ENCODE measurements around the gene CCNY. TPM values are rescaled to one million over a fixed set of nuclear protein-coding genes. Genes with fewer than 3 reads are reported as not detected.
"Not testable (repeated sequence)": the region's sequence is repeated elsewhere in the genome, so short reads cannot be mapped to it uniquely, and the experiment has no call there.

CCNY gene
- total RNA-seq, 8 experiments from 2014 or later: 24.8 to 57.1 (median 32.4) TPM

- peaks cover 0 to 9% of the 10 kb centered on the region in 2 donors for H3K4me1 ChIP-seq (replicated peaks in 1 of 2)
- no peak for ATAC-seq (replicated peaks in 6 of 8)
- 51 to 100% (median 87%) methylated on average over 1 to 7 of the region's 7 CpGs; no CpG with 5 or more reads in 2 of the 10 experiments for WGBS, 10 experiments
- H3K27ac ChIP-seq: no peak overlapping the region
- in situ Hi-C loops (cut with MboI; ENCODE audit: low pct_unique_long_range_greater_than_20kb in 2 of 9, low sequenced_read_pairs in 9 of 9, unreplicated experiment in 9 of 9): no loop called here
- H3K4me3 ChIP-seq: no peak overlapping the region
Measured at GRCh38 chr10:35352512-35352911, 16.2 kb downstream of the CCNY start.

- 80 to 93% (median 88%) methylated on average over 1 to 2 of the region's 2 CpGs; no CpG with 5 or more reads in 5 of the 10 experiments for WGBS, 10 experiments
- no peak for ATAC-seq (replicated peaks in 6 of 8)
- peaks cover 0 to 5% of the 10 kb centered on the region in 2 donors for H3K4me1 ChIP-seq (replicated peaks in 1 of 2)
- in situ Hi-C loops (cut with MboI; ENCODE audit: low pct_unique_long_range_greater_than_20kb in 2 of 9, low sequenced_read_pairs in 9 of 9, unreplicated experiment in 9 of 9): no loop called here
- H3K27ac ChIP-seq: no peak overlapping the region
- H3K4me3 ChIP-seq: no peak overlapping the region
Measured at GRCh38 chr10:35353395-35353794, 17.1 kb downstream of the CCNY start.

GRCh38 chr10:35353805-35354204, 17.5 kb downstream of the CCNY start:
- H3K4me3 ChIP-seq: no peak overlapping the region
- ATAC-seq (replicated peaks in 6 of 8): no peak
- in situ Hi-C loops (cut with MboI; ENCODE audit: low pct_unique_long_range_greater_than_20kb in 2 of 9, low sequenced_read_pairs in 9 of 9, unreplicated experiment in 9 of 9): no loop called here
- 100% methylated on average over 1 of the region's 1 CpG; no CpG with 5 or more reads in 9 of the 10 experiments for WGBS, 10 experiments
- H3K4me1 ChIP-seq (replicated peaks in 1 of 2): peaks cover 0 to 4% of the 10 kb centered on the region in 2 donors
- H3K27ac ChIP-seq: no peak overlapping the region

- H3K27ac ChIP-seq; in situ Hi-C loops (cut with MboI; ENCODE audit: low pct_unique_long_range_greater_than_20kb in 2 of 9, low sequenced_read_pairs in 9 of 9, unreplicated experiment in 9 of 9): not testable (repeated sequence)
- 83 to 100% (median 94%) methylated on average over 1 to 7 of the region's 9 CpGs; no CpG with 5 or more reads in 1 of the 10 experiments for WGBS, 10 experiments
Measured at GRCh38 chr10:35354257-35354656, 17.9 kb downstream of the CCNY start.

GRCh38 chr10:35355971-35356724, 19.8 kb downstream of the CCNY start:
- Histone ChIP-seq H3K4me1 (replicated peaks in 1 of 2) (peaks cover 0 to 2% of the 10 kb centered on the region in 2 donors), H3K4me3 (no peak overlapping the region), H3K27ac (no peak overlapping the region)
- peak in 2 of 8 experiments; percentile 40 to 78 for ATAC-seq (replicated peaks in 6 of 8)
- in situ Hi-C loops (cut with MboI; ENCODE audit: low pct_unique_long_range_greater_than_20kb in 2 of 9, low sequenced_read_pairs in 9 of 9, unreplicated experiment in 9 of 9): no loop called here
- 7 to 100% (median 79%) methylated on average over 1 to 7 of the region's 9 CpGs for WGBS, 10 experiments

More at GRCh38 chr10:35354257-35354656, 17.9 kb downstream of the CCNY start:
- not testable (repeated sequence) for H3K4me1 ChIP-seq (replicated peaks in 1 of 2); ATAC-seq (replicated peaks in 6 of 8); H3K4me3 ChIP-seq

GRCh38 chr10:35356725-35357092, 20.4 kb downstream of the CCNY start:
- WGBS, 10 experiments: 0 to 100% (median 78%) methylated on average over 1 to 2 of the region's 2 CpGs; no CpG with 5 or more reads in 2 of the 10 experiments
- Histone ChIP-seq H3K27ac (no peak overlapping the region), H3K4me1 (replicated peaks in 1 of 2) (peaks cover 0 to 2% of the 10 kb centered on the region in 2 donors), H3K4me3 (no peak overlapping the region)
- ATAC-seq (replicated peaks in 6 of 8): peak in 1 of 8 experiments; percentile 44
- in situ Hi-C loops (cut with MboI; ENCODE audit: low pct_unique_long_range_greater_than_20kb in 2 of 9, low sequenced_read_pairs in 9 of 9, unreplicated experiment in 9 of 9): no loop called here

GRCh38 chr10:35359056-35359455, 22.7 kb downstream of the CCNY start:
- in situ Hi-C loops (cut with MboI; ENCODE audit: low pct_unique_long_range_greater_than_20kb in 2 of 9, low sequenced_read_pairs in 9 of 9, unreplicated experiment in 9 of 9): no loop called here
- no peak for ATAC-seq (replicated peaks in 6 of 8)
- peaks cover 0 to 2% of the 10 kb centered on the region in 2 donors for H3K4me1 ChIP-seq (replicated peaks in 1 of 2)
- H3K27ac ChIP-seq: no peak overlapping the region
- WGBS, 10 experiments: 83 to 100% methylated on average over 1 of the region's 2 CpGs; no CpG with 5 or more reads in 8 of the 10 experiments
- H3K4me3 ChIP-seq: no peak overlapping the region

- H3K27ac ChIP-seq: no peak overlapping the region
- 71 to 100% (median 97%) methylated on average over 2 to 4 of the region's 4 CpGs; no CpG with 5 or more reads in 2 of the 10 experiments for WGBS, 10 experiments
Measured at GRCh38 chr10:35359873-35360272, 23.6 kb downstream of the CCNY start.

GRCh38 chr10:35362701-35363350, 26.5 kb downstream of the CCNY start:
- WGBS, 10 experiments: 80% methylated on average over 1 of the region's 41 CpGs; no CpG with 5 or more reads in 9 of the 10 experiments
- peaks cover 2 to 5% of the 10 kb centered on the region in 2 donors for H3K4me1 ChIP-seq (replicated peaks in 1 of 2)
- no peak overlapping the region for H3K27ac ChIP-seq
- ATAC-seq (replicated peaks in 6 of 8): no peak
- H3K4me3 ChIP-seq: no peak overlapping the region
- in situ Hi-C loops (cut with MboI; ENCODE audit: low pct_unique_long_range_greater_than_20kb in 2 of 9, low sequenced_read_pairs in 9 of 9, unreplicated experiment in 9 of 9): no loop called here

More at GRCh38 chr10:35359873-35360272, 23.6 kb downstream of the CCNY start:
- in situ Hi-C loops (cut with MboI; ENCODE audit: low pct_unique_long_range_greater_than_20kb in 2 of 9, low sequenced_read_pairs in 9 of 9, unreplicated experiment in 9 of 9): no loop called here
- no peak for ATAC-seq (replicated peaks in 6 of 8)
- H3K4me1 ChIP-seq (replicated peaks in 1 of 2): peaks cover 0 to 2% of the 10 kb centered on the region in 2 donors
- H3K4me3 ChIP-seq: no peak overlapping the region

- Histone ChIP-seq H3K27ac (no peak overlapping the region), H3K4me3 (no peak overlapping the region), H3K4me1 (replicated peaks in 1 of 2) (peaks cover 2 to 5% of the 10 kb centered on the region in 2 donors)
- no peak for ATAC-seq (replicated peaks in 6 of 8)
- in situ Hi-C loops (cut with MboI; ENCODE audit: low pct_unique_long_range_greater_than_20kb in 2 of 9, low sequenced_read_pairs in 9 of 9, unreplicated experiment in 9 of 9): no loop called here
- WGBS, 10 experiments: 90 to 100% (median 100%) methylated on average over 1 to 5 of the region's 5 CpGs; no CpG with 5 or more reads in 1 of the 10 experiments
Measured at GRCh38 chr10:35363587-35363986, 27.3 kb downstream of the CCNY start.

- Histone ChIP-seq H3K27ac (no peak overlapping the region), H3K4me3 (no peak overlapping the region), H3K4me1 (replicated peaks in 1 of 2) (peaks cover 0 to 7% of the 10 kb centered on the region in 2 donors)
- WGBS, 10 experiments: 43 to 95% (median 78%) methylated on average over 1 to 2 of the region's 2 CpGs; no CpG with 5 or more reads in 1 of the 10 experiments
- in situ Hi-C loops (cut with MboI; ENCODE audit: low pct_unique_long_range_greater_than_20kb in 2 of 9, low sequenced_read_pairs in 9 of 9, unreplicated experiment in 9 of 9): no loop called here
- no peak for ATAC-seq (replicated peaks in 6 of 8)
Measured at GRCh38 chr10:35364808-35365207, 28.5 kb downstream of the CCNY start.

GRCh38 chr10:35365994-35366393, 29.7 kb downstream of the CCNY start:
- Histone ChIP-seq H3K4me3 (no peak overlapping the region), H3K4me1 (replicated peaks in 1 of 2) (peaks cover 0 to 7% of the 10 kb centered on the region in 2 donors), H3K27ac (no peak overlapping the region)
- in situ Hi-C loops (cut with MboI; ENCODE audit: low pct_unique_long_range_greater_than_20kb in 2 of 9, low sequenced_read_pairs in 9 of 9, unreplicated experiment in 9 of 9): no loop called here
- peak in 1 of 8 experiments; percentile 30 for ATAC-seq (replicated peaks in 6 of 8)
- WGBS, 10 experiments: 20 to 100% (median 86%) methylated on average over 1 of the region's 1 CpG; no CpG with 5 or more reads in 3 of the 10 experiments

All from motor neuron (in vitro differentiated cells).